IMR-90 (cell line): ENCODE data around the gene ANAPC1. TPM values are rescaled to one million over a fixed set of nuclear protein-coding genes. Genes with fewer than 3 reads are reported as not detected.

Source experiments
- ATAC-seq: fragments of 200-7000 bp; cut with Tn5 transposase; 2 replicates; pipeline ENCODE4 v1.9.1; 2020; ENCODE audit warnings: low read depth, mild to moderate bottlenecking, moderate library complexity
- BruUV-seq: library from RNA; stranded (reverse); fragments of 400-500 nt; replicated peaks from 2 replicates; lab custom pipeline; 2021; lab: Mats Ljungman, UMichigan
- CTCF ChIA-PET: fragments of 300-600 bp; formaldehyde crosslinking; extraction: SDS; loops from one replicate; lab custom pipeline; 2021; ENCODE audit warnings: antibody characterized with exemption; lab: Yijun Ruan, JAX
- POLR2A ChIA-PET: fragments of 300-600 bp; sonication (Branson Sonifier 250); formaldehyde crosslinking; loops from one replicate; lab custom pipeline; 2022; ENCODE audit warnings: antibody characterized with exemption; ENCODE audit not compliant: unreplicated experiment; lab: Charles Lee
- DNase-seq: peaks from one replicate; pipeline ENCODE4 v3.0.0; 2013
- H2AFZ ChIP-seq: replicated peaks from 2 replicates; pipeline ENCODE3; 2013; ENCODE audit warnings: low read length, mild to moderate bottlenecking; ENCODE audit not compliant: poor library complexity
- H2AK5ac ChIP-seq: 2 replicates; pipeline ENCODE4 v1.6.1; 2013; ENCODE audit warnings: low read depth, low read length, inconsistent platforms
- H2AK9ac ChIP-seq: replicated peaks from 2 replicates; pipeline ENCODE3; 2013; ENCODE audit warnings: mild to moderate bottlenecking, low read depth, low read length, moderate library complexity; ENCODE audit not compliant: poor library complexity
- H2BK120ac ChIP-seq: 2 replicates; pipeline ENCODE4 v1.6.1; 2013; ENCODE audit warnings: low read depth, low read length, inconsistent platforms
- H2BK15ac ChIP-seq: 3 replicates; pipeline ENCODE4 v1.6.1; 2013; ENCODE audit warnings: low read depth, low read length, inconsistent platforms
- H2BK20ac ChIP-seq: 2 replicates; pipeline ENCODE4 v1.6.1; 2013; ENCODE audit warnings: low read depth, mild to moderate bottlenecking, inconsistent platforms, low read length, moderate library complexity
- H2BK5ac ChIP-seq: 2 replicates; pipeline ENCODE4 v1.6.1; 2013; ENCODE audit warnings: mild to moderate bottlenecking, low read depth, low read length, inconsistent platforms; ENCODE audit not compliant: poor library complexity, severe bottlenecking
- H3K14ac ChIP-seq: replicated peaks from 2 replicates; pipeline ENCODE4 v1.6.1; 2013; ENCODE audit warnings: low read depth, low read length, inconsistent platforms
- H3K18ac ChIP-seq: 2 replicates; pipeline ENCODE4 v1.6.1; 2013; ENCODE audit warnings: low read depth, low read length, control low read depth
- H3K23ac ChIP-seq: 2 replicates; pipeline ENCODE4 v1.6.1; 2013; ENCODE audit warnings: low read depth, low read length, inconsistent platforms
- H3K27ac ChIP-seq: 2 replicates; pipeline ENCODE4 v1.5.1; 2013; ENCODE audit warnings: mild to moderate bottlenecking, control low read depth, low read length; ENCODE audit not compliant: insufficient read depth
- H3K27me3 ChIP-seq: 2 replicates; pipeline ENCODE4 v1.6.1; 2013; ENCODE audit warnings: low read length; ENCODE audit not compliant: control insufficient read depth, insufficient read depth
- H3K36me3 ChIP-seq: 2 replicates; pipeline ENCODE4 v1.6.1; 2013; ENCODE audit warnings: low read length, mixed read lengths; ENCODE audit not compliant: control insufficient read depth, insufficient read depth
- H3K4ac ChIP-seq: 2 replicates; pipeline ENCODE4 v1.6.1; 2013; ENCODE audit warnings: low read depth, low read length, inconsistent platforms
- H3K4me1 ChIP-seq: 2 replicates; pipeline ENCODE4 v1.6.1; 2013; ENCODE audit warnings: low read length, mixed read lengths; ENCODE audit not compliant: control insufficient read depth, insufficient read depth
- H3K4me2 ChIP-seq: 2 replicates; pipeline ENCODE4 v1.6.1; 2013; ENCODE audit warnings: low read depth, mild to moderate bottlenecking, control low read depth, low read length, moderate library complexity
- H3K4me3 ChIP-seq: 2 replicates; pipeline ENCODE4 v1.5.1; 2013; ENCODE audit warnings: low read depth, mild to moderate bottlenecking, control low read depth, low read length, moderate library complexity; ENCODE audit not compliant: insufficient read depth
- H3K56ac ChIP-seq: 2 replicates; pipeline ENCODE4 v1.6.1; 2013; ENCODE audit warnings: low read length, inconsistent platforms; ENCODE audit not compliant: insufficient read depth; ENCODE audit errors: extremely low read depth
- H3K79me1 ChIP-seq, 2 experiments: 2 replicates each; pipeline ENCODE4 v1.6.1; 2013; ENCODE audit warnings: low read length in 2 of 2, inconsistent platforms in 1 of 2, low read depth in 1 of 2
- H3K9ac ChIP-seq: 2 replicates; pipeline ENCODE4 v1.6.1; 2013; ENCODE audit warnings: low read depth, low read length, control low read depth
- H3K9me1 ChIP-seq: 2 replicates; pipeline ENCODE4 v1.6.1; 2013; ENCODE audit warnings: low read length, inconsistent platforms; ENCODE audit not compliant: insufficient read depth
- H3K9me3 ChIP-seq: 2 replicates; pipeline ENCODE4 v1.6.1; 2013; ENCODE audit warnings: low read length; ENCODE audit not compliant: control insufficient read depth, insufficient read depth
- H4K20me1 ChIP-seq: 2 replicates; pipeline ENCODE4 v1.6.1; 2013; ENCODE audit warnings: low read length, inconsistent platforms; ENCODE audit not compliant: insufficient read depth
- H4K5ac ChIP-seq: 2 replicates; pipeline ENCODE4 v1.6.1; 2013; ENCODE audit warnings: mild to moderate bottlenecking, low read depth, low read length, control low read depth
- H4K8ac ChIP-seq, 2 experiments: 2 replicates each; pipeline ENCODE4 v1.6.1; 2013; ENCODE audit warnings: low read depth in 2 of 2, low read length in 2 of 2, control low read depth in 1 of 2, inconsistent platforms in 1 of 2
- H4K91ac ChIP-seq: 2 replicates; pipeline ENCODE4 v1.6.1; 2013; ENCODE audit warnings: low read depth, low read length, inconsistent platforms; ENCODE audit not compliant: insufficient read depth
- FOS ChIP-seq: fragments of 150-350 bp; IDR thresholded peaks from 2 replicates; pipeline ENCODE4 v1.6.1; 2016; ENCODE audit warnings: low read depth, low read length
- MAFK ChIP-seq: IDR thresholded peaks from 2 replicates; pipeline ENCODE4 v1.6.1; 2012; ENCODE audit warnings: low read depth, low read length, improper control_type of control experiment
- NFE2L2 ChIP-seq: fragments of 150-350 bp; IDR thresholded peaks from 2 replicates; pipeline ENCODE4 v1.6.1; 2016; ENCODE audit warnings: low read depth, mild to moderate bottlenecking, low read length
- POLR2A ChIP-seq: IDR thresholded peaks from 2 replicates; pipeline ENCODE4 v1.6.1; 2012; ENCODE audit warnings: mild to moderate bottlenecking, low read depth, low read length
- USF2 ChIP-seq: fragments of 150-350 bp; IDR thresholded peaks from 2 replicates; pipeline ENCODE4 v1.6.1; 2017; ENCODE audit warnings: mild to moderate bottlenecking, antibody characterized with exemption, low read length, low read depth
- WGBS, 2 experiments: methylation state at CpG; one replicate each; pipeline versions ENCODE4 v1.1.5 to v1.1.7; 2013; ENCODE audit warnings: missing lambda C conversion rate in 2 of 2; ENCODE audit not compliant: insufficient read length in 1 of 2; ENCODE audit errors: extremely low coverage in 2 of 2; 5-methylcytosine and 5-hydroxymethylcytosine counted together
- dilution Hi-C: fragments of 300-500 bp; cut with HindIII; formaldehyde crosslinking; loops from one replicate; pipeline ENCODE4 v1.14.3; 2018; ENCODE audit warnings: low sequenced_read_pairs; ENCODE audit not compliant: unreplicated experiment
- in situ Hi-C: fragments of 300-500 bp; cut with MboI; formaldehyde crosslinking; loops from 3 replicates; pipeline ENCODE4 v1.14.3; 2019; ENCODE audit warnings: low sequenced_read_pairs, inconsistent platforms, mixed read lengths
- intact Hi-C: fragments of 100-400 bp; cut with micrococcal nuclease; formaldehyde crosslinking; loops from 2 replicates; pipeline ENCODE4 v1.10.0; 2022
- polyA plus RNA-seq, 3 experiments: library from polyadenylated mRNA; depleted of rRNA; stranded (reverse); fragments of >200 nt; gene quantifications; 2 replicates each; pipeline ENCODE4 v1.2.3, GENCODE V29; 2012; ENCODE audit warnings: low replicate concordance in 1 of 3
- total RNA-seq: library from RNA; depleted of rRNA; stranded (reverse); fragments of >200 nt; gene quantifications from 2 replicates; pipeline ENCODE4 v1.2.3, GENCODE V29; 2012

The ANAPC1 gene
- total and polyA plus RNA-seq, 2 of the 4 experiments (the other 2 are of a cell fraction) = 14.6 to 50.7 TPM

GRCh38 chr2:111903516-111903915, 19.5 kb upstream of the ANAPC1 start:
- Histone ChIP-seq H4K91ac (no peak overlapping the region), H3K27me3 (peaks cover 54% of the 10 kb centered on the region), H3K79me1 (no peaks in the 10 kb centered on the region), H3K4me1 (peaks cover 4% of the 10 kb centered on the region; the same call in 1 of the 2 replicates), H3K14ac (no peak overlapping the region), H2BK15ac (no peak overlapping the region), H3K9ac (no peak overlapping the region), H3K27ac (no peak overlapping the region), H2AK5ac (no peak overlapping the region), H2AFZ (no peak overlapping the region), H3K18ac (no peak overlapping the region), H3K4ac (no peak overlapping the region), H4K5ac (no peak overlapping the region), H3K9me1 (no peaks in the 10 kb centered on the region), H2BK120ac (no peak overlapping the region), H4K8ac (no peak overlapping the region), H4K20me1 (no peaks in the 10 kb centered on the region), H3K4me2 (no peak overlapping the region), H3K23ac (no peak overlapping the region), H3K36me3 (no peaks in the 10 kb centered on the region), H3K9me3 (no peaks in the 10 kb centered on the region), H2BK5ac (no peak overlapping the region), H3K56ac (no peak overlapping the region), H3K4me3 (no peak overlapping the region), H2AK9ac (no peak overlapping the region), H2BK20ac (no peak overlapping the region)
- TF ChIP-seq MAFK (no peak), USF2 (no peak), NFE2L2 (no peak), POLR2A (no peak), FOS (no peak)
- WGBS, 2 experiments = no CpG with 5 or more reads among the region's 3 CpGs
- intact Hi-C loops (no loop called here), in situ Hi-C loops (no loop called here), dilution Hi-C loops (no loop called here)
- ChIA-PET POLR2A (interaction anchor here (0.6 kb wide), 1 partner anchor 8 kb away, joined by 3 read pairs; no protein-coding TSS in a partner anchor), CTCF (no interaction called here)
- BruUV-seq = no TSS peak
- ATAC-seq = no peak
- DNase-seq = no peak
